GM12878 (cell line): ENCODE results near the gene VMP1. TPM values are rescaled to one million over a fixed set of nuclear protein-coding genes. Genes with fewer than 3 reads are reported as not detected.
A peak's percentile ranks its signal among the peaks of the same experiment; 100 is the strongest.

Experiments used
- ATAC-seq: fragments of 200-7000 bp; cut with Tn5 transposase; 3 replicates; pipeline ENCODE4 v1.9.1; 2020; ENCODE audit warnings: mild to moderate bottlenecking, moderate library complexity
- BruUV-seq: library from RNA; stranded (reverse); fragments of 400-500 nt; replicated peaks from 2 replicates; lab custom pipeline; 2021; lab: Mats Ljungman, UMichigan
- CTCF ChIA-PET: fragments of 300-600 bp; sonication (Branson Sonifier 250); formaldehyde crosslinking; extraction: SDS; loops from one replicate; lab custom pipeline; 2021; ENCODE audit warnings: inconsistent platforms; lab: Yijun Ruan, JAX
- POLR2A ChIA-PET: fragments of 350-600 bp; formaldehyde crosslinking; extraction: SDS; loops from one replicate; lab custom pipeline; 2021; ENCODE audit warnings: inconsistent platforms; lab: Charles Lee
- RAD21 ChIA-PET: fragments of 300-600 bp; sonication (Branson Sonifier 250); formaldehyde crosslinking; loops from one replicate; lab custom pipeline; 2023; ENCODE audit warnings: antibody characterized with exemption; ENCODE audit not compliant: unreplicated experiment; lab: Charles Lee
- SMC1A ChIA-PET: fragments of 300-600 bp; sonication (Branson Sonifier 250); formaldehyde crosslinking; loops from one replicate; lab custom pipeline; 2023; ENCODE audit not compliant: unreplicated experiment, uncharacterized antibody; lab: Charles Lee
- DNase-seq: peaks from one replicate; pipeline ENCODE4 v3.0.0-alpha.2; 2011; ENCODE audit warnings: low read depth, low spot score
- FAIRE-seq: peaks from 3 replicates; lab custom pipeline; 2011; peaks lifted over from hg19 to GRCh38; lab: Jason Lieb, UNC
- H2AFZ ChIP-seq: 2 replicates; pipeline ENCODE4 v1.6.0; 2011; ENCODE audit warnings: low read depth, low read length, control low read depth; ENCODE audit not compliant: control insufficient read depth
- H3K27ac ChIP-seq: 2 replicates; pipeline ENCODE4 v1.5.1; 2011; ENCODE audit warnings: control low read depth; ENCODE audit not compliant: control insufficient read depth, insufficient read depth
- H3K27me3 ChIP-seq, 2 experiments: replicated peaks in 1 of 2; 2 replicates each; pipeline versions ENCODE4 v1.6.0 to v1.6.1; 2011; ENCODE audit warnings: low read length in 1 of 2; ENCODE audit not compliant: control insufficient read depth in 2 of 2, insufficient read depth in 2 of 2
- H3K36me3 ChIP-seq, 2 experiments: 2 replicates each; pipeline ENCODE4 v1.5.1; 2011; ENCODE audit warnings: low read length in 1 of 2; ENCODE audit not compliant: control insufficient read depth in 2 of 2, insufficient read depth in 2 of 2
- H3K4me1 ChIP-seq: 2 replicates; pipeline ENCODE4 v1.6.1; 2011; ENCODE audit warnings: mild to moderate bottlenecking, low read length, moderate library complexity, mixed read lengths; ENCODE audit not compliant: control insufficient read depth, insufficient read depth
- H3K4me2 ChIP-seq: 2 replicates; pipeline ENCODE4 v1.6.0; 2011; ENCODE audit warnings: control low read depth; ENCODE audit not compliant: control insufficient read depth, insufficient read depth
- H3K4me3 ChIP-seq: fragments of 200-600 bp; sonication (generic); 2 replicates; pipeline ENCODE4 v1.5.1; 2016
- H3K79me2 ChIP-seq: 2 replicates; pipeline ENCODE4 v1.6.0; 2011; ENCODE audit warnings: low read length; ENCODE audit not compliant: control insufficient read depth, insufficient read depth
- H3K9ac ChIP-seq: 2 replicates; pipeline ENCODE4 v1.8.0; 2011; ENCODE audit warnings: low read length, control low read depth, mixed read lengths; ENCODE audit not compliant: control insufficient read depth, insufficient read depth
- H3K9me3 ChIP-seq: replicated peaks from 3 replicates; pipeline ENCODE4 v1.5.1; 2011; ENCODE audit warnings: mild to moderate bottlenecking, low read length; ENCODE audit not compliant: control insufficient read depth, insufficient read depth
- H4K20me1 ChIP-seq: 2 replicates; pipeline ENCODE4 v1.6.0; 2011; ENCODE audit not compliant: control insufficient read depth, insufficient read depth
- ETV6 ChIP-seq, 2 experiments: fragments of 450-650 bp in 1 of 2; IDR thresholded peaks in 1 of 2; conservative IDR thresholded peaks in 1 of 2; 2 replicates each; pipeline ENCODE4 v1.6.1; 2014; ENCODE audit warnings: antibody characterized with exemption in 1 of 2, borderline replicate concordance in 1 of 2, low read depth in 1 of 2, mild to moderate bottlenecking in 1 of 2, moderate library complexity in 1 of 2
- IKZF1 ChIP-seq: fragments of 450-650 bp; conservative IDR thresholded peaks from 2 replicates; pipeline ENCODE4 v1.6.1; 2017; ENCODE audit warnings: antibody characterized with exemption, mild to moderate bottlenecking
- JUNB ChIP-seq: IDR thresholded peaks from 2 replicates; pipeline ENCODE4 v1.6.1; 2016; ENCODE audit warnings: antibody characterized with exemption, mild to moderate bottlenecking
- MEF2A ChIP-seq: IDR thresholded peaks from 2 replicates; pipeline ENCODE4 v1.6.1; 2011; ENCODE audit warnings: low read depth, mild to moderate bottlenecking, low read length, moderate library complexity; ENCODE audit not compliant: insufficient read depth
- NR2F1 ChIP-seq: fragments of 450-650 bp; conservative IDR thresholded peaks from 2 replicates; pipeline ENCODE4 v1.6.1; 2017; ENCODE audit warnings: mild to moderate bottlenecking
- PAX5 ChIP-seq: IDR thresholded peaks from 2 replicates; pipeline ENCODE4 v1.6.1; 2011; ENCODE audit warnings: low read depth, low read length, borderline replicate concordance
- PKNOX1 ChIP-seq: fragments of 450-650 bp; IDR thresholded peaks from 2 replicates; pipeline ENCODE4 v1.6.1; 2016; ENCODE audit warnings: mild to moderate bottlenecking
- RUNX3 ChIP-seq: IDR thresholded peaks from 2 replicates; pipeline ENCODE4 v1.6.1; 2012; ENCODE audit warnings: low read length, inconsistent platforms
- SIX5 ChIP-seq: IDR thresholded peaks from 2 replicates; pipeline ENCODE4 v1.6.1; 2011; ENCODE audit warnings: mild to moderate bottlenecking, low read depth, low read length, moderate library complexity; ENCODE audit not compliant: severe bottlenecking
- WGBS: methylation state at CpG from one replicate; pipeline ENCODE4 v1.1.6; 2016; ENCODE audit warnings: low lambda C conversion rate; ENCODE audit not compliant: insufficient replicate concordance, insufficient coverage; ENCODE audit errors: missing lambda C conversion rate; 5-methylcytosine and 5-hydroxymethylcytosine counted together
- in situ Hi-C: fragments of 300-500 bp; cut with MboI; formaldehyde crosslinking; loops from 9 replicates; pipeline ENCODE4 v1.14.3; 2018; ENCODE audit warnings: mixed read lengths
- intact Hi-C: fragments of 100-400 bp; cut with micrococcal nuclease; formaldehyde crosslinking; loops from one replicate; pipeline ENCODE4 v1.14.2; 2022; ENCODE audit not compliant: unreplicated experiment
- polyA plus RNA-seq, 11 experiments: library from polyadenylated mRNA; depleted of rRNA in 4 of 11; unstranded in 6 of 11; stranded (reverse) in 5 of 11; fragments of >200 nt; fragmentation: Nextera tagmentation in 4 of 11; fragmentation: Illumina TruSeq in 1 of 11; extraction: Ambion mirVana in 4 of 11; extraction: Trizol in 1 of 11; gene quantifications; 1 replicate in 1 of 11; 2 replicates in 10 of 11; pipeline versions ENCODE4 v1.2.1 to v1.2.3, GENCODE V29; 2011 to 2016; ENCODE audit warnings: inconsistent platforms in 2 of 11, missing spikeins in 2 of 11, low read depth in 1 of 11
- total RNA-seq, 4 experiments: library from RNA; depleted of rRNA in 3 of 4; stranded (reverse); fragments of >200 nt in 3 of 4; fragmentation: Illumina TruSeq in 1 of 4; extraction: Trizol in 1 of 4; gene quantifications; 2 replicates each; pipeline versions ENCODE4 v1.2.1 to v1.2.3, GENCODE V29; 2013 to 2021
- TF ChIP-seq, protein P1 (sequence below): fragments of 450-650 bp; IDR thresholded peaks from 2 replicates; pipeline ENCODE4 v1.6.1; 2017; ENCODE audit warnings: mild to moderate bottlenecking, moderate library complexity

Gene VMP1
- total and polyA plus RNA-seq, 10 of the 15 experiments (the other 5 are each of a cell fraction or from before 2014, with no cell fraction given): 88.4 to 199 (median 132) TPM

- DNase-seq: no peak
- no peak for FAIRE-seq
- Histone ChIP-seq H3K27me3 (no peaks in the 10 kb centered on the region), H3K4me3 (no peak overlapping the region), H2AFZ (no peak overlapping the region), H3K9ac (no peak overlapping the region), H3K27ac (0 out of 2 replicates have a peak overlapping the region, but pooled peaks have one; percentile 34), H3K79me2 (no peaks in the 10 kb centered on the region), H3K4me1 (peaks cover 4% of the 10 kb centered on the region; the same call in 1 of the 2 replicates), H3K36me3 (peaks cover 2 to 6% of the 10 kb centered on the region in 2 experiments; a peak in 1 of 4 replicates), H3K9me3 (no peaks in the 10 kb centered on the region; the same call in 1 of the 3 replicates), H3K4me2 (no peak overlapping the region), H4K20me1 (no peaks in the 10 kb centered on the region)
- ChIA-PET RAD21 (interaction anchor here (1.2 to 5.6 kb wide), 7 partner anchors 8 to 84 kb away, joined by 3 to 51 read pairs (median 30); no protein-coding TSS in a partner anchor), POLR2A (interaction anchor here (0.5 to 4.0 kb wide), 14 partner anchors 18 to 86 kb away, joined by 3 to 19 read pairs (median 4); no protein-coding TSS in a partner anchor), SMC1A (interaction anchor here (0.6 to 5.6 kb wide), 16 partner anchors 9 to 153 kb away, joined by 3 to 74 read pairs (median 5); no protein-coding TSS in a partner anchor), CTCF (interaction anchor here (1.5 to 4.9 kb wide), 7 partner anchors 8 to 92 kb away, joined by 3 to 42 read pairs (median 12); no protein-coding TSS in a partner anchor)
- peak; percentile 48 for ATAC-seq
- in situ Hi-C loops (no loop called here), intact Hi-C loops (no loop called here)
- WGBS: 27% methylated on average over 3 of the region's 3 CpGs
- TF ChIP-seq, protein P1, sequence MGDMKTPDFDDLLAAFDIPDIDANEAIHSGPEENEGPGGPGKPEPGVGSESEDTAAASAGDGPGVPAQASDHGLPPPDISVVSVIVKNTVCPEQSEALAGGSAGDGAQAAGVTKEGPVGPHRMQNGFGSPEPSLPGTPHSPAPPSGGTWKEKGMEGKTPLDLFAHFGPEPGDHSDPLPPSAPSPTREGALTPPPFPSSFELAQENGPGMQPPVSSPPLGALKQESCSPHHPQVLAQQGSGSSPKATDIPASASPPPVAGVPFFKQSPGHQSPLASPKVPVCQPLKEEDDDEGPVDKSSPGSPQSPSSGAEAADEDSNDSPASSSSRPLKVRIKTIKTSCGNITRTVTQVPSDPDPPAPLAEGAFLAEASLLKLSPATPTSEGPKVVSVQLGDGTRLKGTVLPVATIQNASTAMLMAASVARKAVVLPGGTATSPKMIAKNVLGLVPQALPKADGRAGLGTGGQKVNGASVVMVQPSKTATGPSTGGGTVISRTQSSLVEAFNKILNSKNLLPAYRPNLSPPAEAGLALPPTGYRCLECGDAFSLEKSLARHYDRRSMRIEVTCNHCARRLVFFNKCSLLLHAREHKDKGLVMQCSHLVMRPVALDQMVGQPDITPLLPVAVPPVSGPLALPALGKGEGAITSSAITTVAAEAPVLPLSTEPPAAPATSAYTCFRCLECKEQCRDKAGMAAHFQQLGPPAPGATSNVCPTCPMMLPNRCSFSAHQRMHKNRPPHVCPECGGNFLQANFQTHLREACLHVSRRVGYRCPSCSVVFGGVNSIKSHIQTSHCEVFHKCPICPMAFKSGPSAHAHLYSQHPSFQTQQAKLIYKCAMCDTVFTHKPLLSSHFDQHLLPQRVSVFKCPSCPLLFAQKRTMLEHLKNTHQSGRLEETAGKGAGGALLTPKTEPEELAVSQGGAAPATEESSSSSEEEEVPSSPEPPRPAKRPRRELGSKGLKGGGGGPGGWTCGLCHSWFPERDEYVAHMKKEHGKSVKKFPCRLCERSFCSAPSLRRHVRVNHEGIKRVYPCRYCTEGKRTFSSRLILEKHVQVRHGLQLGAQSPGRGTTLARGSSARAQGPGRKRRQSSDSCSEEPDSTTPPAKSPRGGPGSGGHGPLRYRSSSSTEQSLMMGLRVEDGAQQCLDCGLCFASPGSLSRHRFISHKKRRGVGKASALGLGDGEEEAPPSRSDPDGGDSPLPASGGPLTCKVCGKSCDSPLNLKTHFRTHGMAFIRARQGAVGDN: 0 out of 2 replicates have a peak, but pooled peaks have one; percentile 36
- TF ChIP-seq ETV6 (conservative IDR thresholded peaks at IDR 0.05 in 1 of 2, IDR thresholded peaks at IDR 0.05 in 1 of 2; ENCODE audit: borderline replicate concordance in 1 of 2, low read depth in 1 of 2): no peak
- TF ChIP-seq SIX5: no peak
- TF ChIP-seq NR2F1: 0 out of 2 replicates have a peak, but pooled peaks have one; percentile 12
- no peak for TF ChIP-seq MEF2A
- TF ChIP-seq RUNX3: peak; percentile 12; the same call in 1 of the 2 replicates
- no peak for TF ChIP-seq PKNOX1
- TF ChIP-seq IKZF1: peak; percentile 43; the same call in 1 of the 2 replicates
- no peak for TF ChIP-seq JUNB
- TF ChIP-seq PAX5: peak; percentile 77; the same call in 1 of the 2 replicates
- no TSS peak for BruUV-seq
These were observed 54.1 kb downstream of the VMP1 start for GRCh38 chr17:59761385-59762048.
